ENCODE measurements around the gene PAPPA.

PAPPA gene

GRCh38 chr9:116230051-116230632, 76.6 kb downstream of the PAPPA start:
- no peak for DNase-seq (ENCODE audit: low spot score)

- no peak for DNase-seq (ENCODE audit: low spot score)
These were observed 79.0 kb downstream of the PAPPA start for GRCh38 chr9:116232424-116233159.

- DNase-seq (ENCODE audit: low spot score) = no peak
These were observed 79.6 kb downstream of the PAPPA start for GRCh38 chr9:116233160-116233530.

- DNase-seq (ENCODE audit: low spot score) = no peak
These were observed 80.5 kb downstream of the PAPPA start for GRCh38 chr9:116234081-116234480.

- DNase-seq (ENCODE audit: low spot score) = no peak
These were observed 83.4 kb downstream of the PAPPA start for GRCh38 chr9:116236979-116237378.

- DNase-seq (ENCODE audit: low spot score) = no peak
These were observed 83.9 kb downstream of the PAPPA start for GRCh38 chr9:116237456-116237855.

GRCh38 chr9:116238225-116238624, 84.6 kb downstream of the PAPPA start:
- no peak for DNase-seq (ENCODE audit: low spot score)

- no peak for DNase-seq (ENCODE audit: low spot score)
These were observed 85.3 kb downstream of the PAPPA start for GRCh38 chr9:116238776-116239340.

GRCh38 chr9:116243708-116244107, 90.1 kb downstream of the PAPPA start:
- no peak for DNase-seq (ENCODE audit: low spot score)

GRCh38 chr9:116247284-116247683, 93.7 kb downstream of the PAPPA start:
- no peak for DNase-seq (ENCODE audit: low spot score)

GRCh38 chr9:116247791-116248374, 94.3 kb downstream of the PAPPA start:
- DNase-seq (ENCODE audit: low spot score) = no peak

GRCh38 chr9:116250891-116251290, 97.3 kb downstream of the PAPPA start:
- no peak for DNase-seq (ENCODE audit: low spot score)

- no peak for DNase-seq (ENCODE audit: low spot score)
These were observed 97.8 kb downstream of the PAPPA start for GRCh38 chr9:116251366-116251765.

GRCh38 chr9:116260531-116260930, 106.9 kb downstream of the PAPPA start:
- no peak for DNase-seq (ENCODE audit: low spot score)

GRCh38 chr9:116262448-116262847, 108.9 kb downstream of the PAPPA start:
- no peak for DNase-seq (ENCODE audit: low spot score)

- no peak for DNase-seq (ENCODE audit: low spot score)
These were observed 110.8 kb downstream of the PAPPA start for GRCh38 chr9:116264361-116264760.

- DNase-seq (ENCODE audit: low spot score) = no peak
These were observed 113.4 kb downstream of the PAPPA start for GRCh38 chr9:116267021-116267420.

GRCh38 chr9:116269250-116269649, 115.7 kb downstream of the PAPPA start:
- no peak for DNase-seq (ENCODE audit: low spot score)

- no peak for DNase-seq (ENCODE audit: low spot score)
These were observed 117.0 kb downstream of the PAPPA start for GRCh38 chr9:116270546-116270945.

GRCh38 chr9:116271340-116271739, 117.7 kb downstream of the PAPPA start:
- no peak for DNase-seq (ENCODE audit: low spot score)

- DNase-seq (ENCODE audit: low spot score) = no peak
These were observed 118.4 kb downstream of the PAPPA start for GRCh38 chr9:116271991-116272390.

- DNase-seq (ENCODE audit: low spot score) = no peak
These were observed 120.7 kb downstream of the PAPPA start for GRCh38 chr9:116274293-116274692.
